HG02763 (cell line): Measurements from ENCODE around the gene TPSB2.
"Not testable (repeated sequence)": the region's sequence is repeated elsewhere in the genome, so short reads cannot be mapped to it uniquely, and the experiment has no call there.

Source experiments
- ATAC-seq: cut with Tn5 transposase; IDR thresholded peaks from one replicate; pipeline ENCODE4 v1.9.1; 2021; ENCODE audit warnings: mild to moderate bottlenecking, moderate library complexity; ENCODE audit not compliant: unreplicated experiment

TPSB2 gene

DNA sequence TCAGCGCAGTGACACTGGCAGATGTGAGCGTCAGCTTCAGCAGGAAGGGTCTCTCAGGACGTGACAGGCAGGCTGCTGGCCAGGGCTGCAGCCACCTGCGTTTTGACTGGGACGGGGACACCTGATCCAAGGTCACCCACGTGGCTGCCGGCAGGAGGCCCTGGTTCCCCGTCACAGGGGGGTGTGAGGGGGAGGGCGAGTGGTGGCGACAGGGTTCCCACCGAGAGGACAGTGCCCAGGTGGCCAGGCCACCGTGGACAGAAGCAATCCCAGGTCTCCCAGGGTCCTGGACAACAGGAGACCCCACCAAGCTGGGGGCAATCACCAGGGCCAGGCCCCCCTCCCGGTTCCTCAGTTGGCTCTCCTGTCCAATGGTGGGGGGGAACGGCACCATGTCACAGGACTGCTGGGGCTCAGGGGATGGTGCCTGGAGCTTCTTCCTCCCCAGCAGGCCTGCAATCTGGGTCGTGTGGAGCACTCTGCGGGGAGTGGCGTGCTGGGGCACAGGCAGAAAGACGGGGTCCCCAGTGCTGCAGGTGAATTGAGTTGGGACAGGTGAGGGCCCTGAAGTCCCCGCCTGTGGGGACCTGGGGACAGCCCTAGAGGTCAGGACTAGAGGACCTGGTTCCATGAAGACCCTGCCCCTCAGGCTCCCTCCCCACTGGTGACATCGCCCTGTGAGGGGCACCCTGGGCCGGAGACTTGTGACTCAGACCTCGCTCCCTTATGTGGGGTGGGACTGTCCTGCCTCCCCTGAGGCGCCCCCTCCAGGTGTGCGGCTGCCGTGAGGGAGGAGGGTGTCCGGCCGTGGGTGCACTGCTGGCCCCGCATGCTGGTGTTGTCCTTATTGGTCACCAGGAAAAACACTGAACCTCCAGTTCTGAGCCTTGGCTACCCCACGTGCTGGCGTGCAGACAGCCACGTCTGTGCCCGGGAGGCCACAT, 14.2 kb upstream of the TPSB2 start:
- ATAC-seq, result not testable (repeated sequence)

DNA sequence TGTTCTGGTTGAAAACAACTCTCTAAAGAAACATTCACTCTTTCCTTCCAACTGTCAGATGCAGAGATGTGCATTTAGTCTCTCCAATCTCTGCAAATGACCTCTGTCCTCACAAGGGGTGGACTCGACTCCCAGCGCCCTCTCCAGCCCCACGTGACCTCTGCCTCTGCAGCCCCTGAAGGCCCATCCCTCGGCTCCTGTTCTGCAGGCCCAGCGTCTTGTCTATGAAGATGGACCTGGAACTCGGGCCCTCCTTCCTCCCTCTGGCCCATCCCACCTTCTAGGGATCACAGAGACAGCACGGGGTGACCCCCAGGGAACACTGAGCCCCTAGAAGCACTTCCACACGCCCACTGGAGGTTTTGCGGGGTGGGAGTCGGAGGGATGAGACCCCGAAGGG, 13.4 kb upstream of the TPSB2 start:
- not testable (repeated sequence) for ATAC-seq

DNA sequence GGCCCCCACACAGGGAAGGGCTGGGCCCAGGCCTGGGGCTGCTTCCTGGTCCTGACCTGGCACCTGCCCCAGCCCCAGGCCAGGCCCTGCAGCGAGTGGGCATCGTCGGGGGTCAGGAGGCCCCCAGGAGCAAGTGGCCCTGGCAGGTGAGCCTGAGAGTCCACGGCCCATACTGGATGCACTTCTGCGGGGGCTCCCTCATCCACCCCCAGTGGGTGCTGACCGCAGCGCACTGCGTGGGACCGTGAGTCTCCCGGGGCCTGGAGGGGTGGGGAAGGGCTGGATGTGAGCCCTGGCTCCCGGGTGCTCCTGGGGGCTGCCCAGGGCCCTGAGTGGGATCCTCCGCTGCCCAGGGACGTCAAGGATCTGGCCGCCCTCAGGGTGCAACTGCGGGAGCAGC, 11.1 kb upstream of the TPSB2 start:
- not testable (repeated sequence) for ATAC-seq

DNA sequence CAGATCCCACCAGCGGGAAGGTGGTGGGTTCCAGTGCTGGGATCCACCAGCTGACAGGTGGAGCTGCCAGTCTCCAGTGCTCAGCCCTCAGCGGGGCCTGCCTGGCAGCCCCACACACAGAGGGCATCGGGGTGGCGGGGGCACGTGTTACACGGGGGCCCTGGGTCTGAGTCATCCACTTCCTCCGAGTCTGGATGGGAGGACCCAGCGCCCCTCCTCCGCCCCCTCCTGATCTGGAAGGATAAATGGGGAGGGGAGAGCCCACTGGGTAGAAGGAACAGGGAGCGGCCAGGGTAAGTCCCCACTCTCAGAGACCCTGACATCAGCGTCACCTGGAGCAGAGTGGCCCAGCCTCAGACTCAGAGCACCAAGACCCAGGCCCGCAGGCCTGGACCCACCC, 10.5 kb upstream of the TPSB2 start, which contains the start of gene TPSAB1:
TSS of gene TPSAB1 (plus strand) at position 270 of the 400 bp plus-strand sequence. CDS start 234 bp downstream, outside the sequence.
- not testable (repeated sequence) for ATAC-seq

DNA sequence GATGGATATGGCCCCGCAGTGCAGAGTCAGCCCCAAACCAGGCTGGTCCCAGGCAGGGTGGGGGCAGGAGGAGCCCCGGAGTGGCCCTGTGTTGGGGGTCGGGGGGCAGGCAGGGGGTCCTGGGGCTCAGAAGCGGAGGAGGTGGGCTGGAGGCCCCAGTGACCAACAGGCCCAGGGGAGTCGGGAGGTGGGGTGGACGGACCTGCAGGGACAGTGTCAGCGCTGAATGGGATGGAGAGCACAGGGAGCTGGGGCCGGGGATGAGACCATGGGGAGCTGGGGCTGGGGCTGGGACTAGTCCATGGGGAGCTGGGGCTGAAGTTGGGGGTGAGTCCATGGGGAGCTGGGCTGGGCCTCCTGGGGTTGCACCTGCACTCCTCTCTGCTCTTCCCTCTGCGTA, 9.6 kb upstream of the TPSB2 start:
- ATAC-seq, result not testable (repeated sequence)

DNA sequence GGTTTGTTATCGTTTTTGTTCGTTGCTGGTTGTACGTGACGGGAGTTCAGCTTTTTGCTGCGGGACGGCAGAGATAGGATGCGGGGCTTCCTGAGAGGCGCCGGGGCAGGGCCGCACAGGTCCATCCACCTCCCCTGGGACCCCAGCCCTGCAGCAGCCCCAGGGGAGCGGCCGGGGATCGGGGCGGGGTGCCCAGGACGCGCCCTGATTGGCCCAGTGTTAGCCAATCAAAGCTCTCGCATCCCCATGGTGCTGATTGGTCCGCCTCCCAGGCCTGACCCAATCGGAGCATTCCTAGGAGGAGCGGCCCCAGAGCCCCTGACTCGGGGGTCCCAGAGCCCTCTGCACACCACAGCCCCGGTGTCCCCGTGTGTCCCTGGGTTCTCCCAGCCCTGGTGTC, 8.9 kb upstream of the TPSB2 start:
- not testable (repeated sequence) for ATAC-seq

DNA sequence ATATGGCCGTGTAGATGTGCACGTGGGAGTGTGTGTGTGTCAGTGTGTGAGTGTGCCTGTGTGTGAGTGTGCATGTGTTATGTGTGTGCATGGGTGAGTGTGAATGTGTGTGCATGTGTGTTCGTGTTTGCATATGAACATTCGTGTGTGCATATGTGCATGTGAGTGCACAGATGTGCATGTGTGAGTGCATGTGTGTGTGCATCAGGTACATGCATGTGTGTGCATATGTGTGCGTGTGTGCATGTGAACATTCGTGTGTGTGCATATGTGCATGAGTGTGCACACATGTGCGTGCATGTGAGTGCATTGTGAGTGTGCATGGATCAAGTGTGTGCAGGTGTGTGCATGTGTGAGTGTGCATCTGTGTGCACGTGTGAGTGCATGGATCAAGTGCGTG, 8.0 kb upstream of the TPSB2 start:
- ATAC-seq, result no peak

DNA sequence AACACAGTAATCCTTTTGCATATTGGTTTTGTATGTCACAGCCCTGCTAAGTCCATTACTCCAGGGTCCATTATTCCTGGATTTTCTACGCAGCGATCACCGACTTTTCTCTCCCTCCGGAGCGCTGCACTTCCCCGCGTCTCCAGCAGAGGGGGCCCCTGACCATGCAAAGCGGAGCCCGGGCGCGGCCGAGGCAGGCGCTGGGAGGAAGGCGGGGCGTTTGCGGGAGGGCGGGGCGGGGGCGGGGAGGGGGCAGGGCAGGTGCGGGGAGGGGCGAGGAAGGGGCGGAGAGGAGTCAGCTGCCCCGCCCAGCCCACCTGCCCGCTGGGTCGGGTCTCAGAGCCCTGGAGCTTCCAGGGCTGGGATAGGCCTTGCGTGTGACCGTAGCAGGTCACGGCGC, 6.7 kb upstream of the TPSB2 start:
- ATAC-seq, result not testable (repeated sequence)

DNA sequence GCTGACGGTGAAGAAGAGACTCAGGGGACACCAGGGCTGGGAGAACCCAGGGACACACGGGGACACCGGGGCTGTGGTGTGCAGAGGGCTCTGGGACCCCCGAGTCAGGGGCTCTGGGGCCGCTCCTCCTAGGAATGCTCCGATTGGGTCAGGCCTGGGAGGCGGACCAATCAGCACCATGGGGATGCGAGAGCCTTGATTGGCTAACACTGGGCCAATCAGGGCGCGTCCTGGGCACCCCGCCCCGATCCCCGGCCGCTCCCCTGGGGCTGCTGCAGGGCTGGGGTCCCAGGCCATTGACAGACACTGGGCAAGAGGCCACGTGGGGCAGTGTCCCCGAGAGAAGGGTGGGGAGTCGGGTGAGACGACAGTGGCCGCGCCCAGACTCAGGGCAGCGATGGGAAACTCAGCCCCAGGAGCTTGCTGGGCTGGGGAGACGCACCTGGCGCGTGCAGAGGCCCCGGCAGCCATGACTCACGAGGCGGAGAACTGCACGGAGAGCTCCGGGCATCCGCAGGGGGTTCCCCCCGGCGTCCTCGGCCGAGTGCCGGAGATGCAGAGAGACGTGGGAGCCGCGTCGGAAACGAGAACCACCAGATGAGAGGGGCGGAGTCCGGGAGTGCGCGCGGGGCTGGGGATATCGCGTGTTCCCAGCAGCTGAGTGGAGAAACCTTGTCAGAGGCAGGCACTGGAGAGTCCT, 2.2 kb upstream of the TPSB2 start:
- not testable (repeated sequence) for ATAC-seq

DNA sequence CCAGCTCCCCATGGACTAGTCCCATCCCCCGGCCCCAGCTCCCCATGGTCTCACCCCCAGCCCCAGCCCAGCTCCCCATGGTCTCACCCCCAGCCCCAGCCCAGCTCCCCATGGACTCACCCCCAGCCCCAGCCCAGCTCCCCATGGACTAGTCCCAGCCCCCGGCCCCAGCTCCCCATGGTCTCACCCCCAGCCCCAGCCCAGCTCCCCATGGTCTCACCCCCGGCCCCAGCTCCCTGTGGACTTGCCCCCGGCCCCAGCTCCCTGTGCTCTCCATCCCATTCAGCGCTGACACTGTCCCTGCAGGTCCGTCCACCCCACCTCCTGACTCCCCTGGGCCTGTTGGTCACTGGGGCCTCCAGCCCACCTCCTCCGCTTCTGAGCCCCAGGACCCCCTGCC, 1.3 kb upstream of the TPSB2 start:
- not testable (repeated sequence) for ATAC-seq

DNA sequence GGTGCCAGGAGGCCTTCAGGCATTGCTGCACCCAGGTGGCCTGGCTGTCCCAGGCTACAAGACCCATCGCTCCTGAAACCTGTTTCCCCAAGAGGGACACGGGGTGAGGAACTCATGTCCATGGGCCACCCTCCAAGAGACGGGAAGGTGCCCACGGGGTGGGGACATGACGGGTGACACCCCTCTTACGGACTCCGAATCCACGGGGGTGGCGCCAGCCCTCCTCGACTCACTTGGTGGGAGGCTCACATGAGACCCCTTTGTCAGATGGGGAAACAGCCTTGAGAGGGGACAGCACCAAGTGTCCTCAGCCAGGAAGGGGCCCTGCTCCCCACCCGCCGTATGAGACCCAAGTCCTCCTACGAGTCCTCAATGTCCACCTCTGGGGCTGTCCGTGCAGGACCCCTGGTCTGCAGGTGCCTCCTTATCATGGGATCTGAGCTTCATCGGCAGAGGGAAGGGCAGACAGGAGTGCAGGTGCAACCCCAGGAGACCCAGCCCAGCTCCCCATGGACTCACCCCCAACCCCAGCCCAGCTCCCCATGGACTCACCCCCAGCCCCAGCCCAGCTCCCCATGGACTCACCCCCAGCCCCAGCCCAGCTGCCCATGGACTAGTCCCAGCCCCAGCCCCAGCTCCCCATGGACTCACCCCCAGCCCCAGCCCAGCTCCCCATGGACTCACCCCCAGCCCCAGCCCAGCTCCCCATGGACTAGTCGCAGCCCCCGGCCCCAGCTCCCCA, 658 bp upstream of the TPSB2 start:
- ATAC-seq, result not testable (repeated sequence)

DNA sequence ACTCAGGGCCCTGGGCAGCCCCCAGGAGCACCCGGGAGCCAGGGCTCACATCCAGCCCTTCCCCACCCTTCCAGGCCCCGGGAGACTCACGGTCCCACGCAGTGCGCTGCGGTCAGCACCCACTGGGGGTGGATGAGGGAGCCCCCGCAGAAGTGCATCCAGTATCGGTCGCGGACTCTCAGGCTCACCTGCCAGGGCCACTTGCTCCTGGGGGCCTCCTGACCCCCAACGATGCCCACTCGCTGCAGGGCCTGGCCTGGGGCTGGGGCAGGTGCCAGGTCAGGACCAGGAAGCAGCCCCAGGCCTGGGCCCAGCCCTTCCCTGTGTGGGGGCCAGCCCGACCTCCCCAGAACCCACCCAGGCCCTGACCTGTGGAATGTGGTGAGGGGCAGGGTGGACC, 508 bp downstream of the TPSB2 start:
- ATAC-seq, result not testable (repeated sequence)

DNA sequence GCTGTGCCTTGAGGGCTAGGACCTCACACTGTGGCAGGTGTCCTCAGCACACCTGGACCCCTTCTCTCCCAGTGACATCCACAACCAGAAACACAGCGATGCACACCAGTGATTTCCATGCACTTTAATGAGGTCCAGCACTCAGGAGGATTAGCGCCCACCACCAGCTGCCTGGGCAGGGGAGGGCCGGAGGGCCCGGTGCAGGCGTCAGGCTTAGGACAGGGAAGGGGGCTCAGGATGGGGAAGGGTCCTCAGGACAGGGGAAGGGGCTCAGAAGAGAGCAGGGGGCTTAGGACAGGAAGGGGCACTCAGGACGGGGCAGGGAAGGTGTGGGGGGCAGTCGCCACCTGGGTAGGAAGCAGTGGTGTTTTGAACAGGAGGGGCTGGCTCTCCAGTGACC, 1.8 kb downstream of the TPSB2 start:
- not testable (repeated sequence) for ATAC-seq

DNA sequence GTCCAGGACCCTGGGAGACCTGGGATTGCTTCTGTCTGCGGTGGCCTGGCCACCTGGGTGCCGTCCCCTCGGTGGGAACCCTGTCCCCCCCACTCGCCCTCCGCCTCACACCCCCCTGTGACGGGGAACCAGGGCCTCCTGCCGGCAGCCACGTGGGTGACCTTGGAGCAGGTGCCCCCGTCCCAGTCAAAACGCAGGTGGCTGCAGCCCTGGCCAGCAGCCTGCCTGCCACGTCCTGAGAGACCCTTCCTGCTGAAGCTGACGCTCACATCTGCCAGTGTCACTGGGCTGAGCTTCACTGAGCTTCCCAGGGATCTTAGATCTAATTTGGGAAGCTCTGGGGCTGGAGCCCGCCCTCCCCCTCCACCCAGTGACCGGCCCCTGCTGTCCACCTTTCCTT, 3.3 kb downstream of the TPSB2 start:
- not testable (repeated sequence) for ATAC-seq

DNA sequence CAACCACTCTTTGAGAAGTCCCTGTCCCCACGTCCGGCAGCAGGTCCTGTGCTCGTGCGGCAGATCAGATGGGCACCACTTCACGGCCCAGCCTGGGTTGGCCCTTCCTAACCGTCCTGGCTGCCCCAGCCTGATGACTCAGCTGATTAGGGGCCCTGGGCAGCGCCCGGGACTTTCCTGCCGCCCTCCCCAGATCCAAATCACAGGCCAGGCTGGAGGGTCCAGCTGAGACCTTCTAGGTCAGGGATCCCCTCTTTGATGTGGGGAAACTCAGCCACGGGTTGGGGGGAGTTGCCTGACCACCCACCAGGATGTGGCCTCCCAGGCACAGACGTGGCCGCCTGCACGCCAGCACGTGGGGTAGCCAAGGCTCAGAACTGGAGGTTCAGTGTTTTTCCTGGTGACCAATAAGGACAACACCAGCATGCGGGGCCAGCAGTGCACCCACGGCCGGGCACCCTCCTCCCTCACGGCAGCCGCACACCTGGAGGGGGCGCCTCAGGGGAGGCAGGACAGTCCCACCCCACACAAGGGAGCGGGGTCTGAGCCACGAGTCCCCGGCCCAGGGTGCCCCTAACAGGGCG, 4.2 kb downstream of the TPSB2 start:
- ATAC-seq, result not testable (repeated sequence)

DNA sequence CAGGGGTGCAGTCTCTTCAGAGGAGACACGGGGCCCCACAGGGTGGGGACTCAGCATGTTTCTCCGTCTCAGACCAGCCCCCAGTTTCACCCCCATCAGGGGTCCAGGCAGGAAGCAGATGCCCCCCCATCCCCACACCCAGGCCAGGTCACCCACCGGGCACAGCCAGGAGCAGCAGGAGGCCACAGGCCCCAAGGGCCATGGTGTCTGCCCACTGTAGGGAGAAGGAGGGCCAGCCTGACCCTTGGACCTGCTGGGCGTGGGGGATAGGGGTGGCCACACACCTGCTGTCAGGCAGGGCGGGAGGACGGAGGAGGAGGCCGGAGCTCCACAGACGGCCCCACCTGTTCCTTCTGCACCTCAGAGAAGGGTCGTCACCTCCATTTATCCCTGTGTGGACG, 4.9 kb downstream of the TPSB2 start, which contains the start of gene TPSG1:
TSS of gene TPSG1 (minus strand) at position 218 of the 401 bp plus-strand sequence. CDS start at position 202, 16 bp downstream.
- ATAC-seq, result no peak

DNA sequence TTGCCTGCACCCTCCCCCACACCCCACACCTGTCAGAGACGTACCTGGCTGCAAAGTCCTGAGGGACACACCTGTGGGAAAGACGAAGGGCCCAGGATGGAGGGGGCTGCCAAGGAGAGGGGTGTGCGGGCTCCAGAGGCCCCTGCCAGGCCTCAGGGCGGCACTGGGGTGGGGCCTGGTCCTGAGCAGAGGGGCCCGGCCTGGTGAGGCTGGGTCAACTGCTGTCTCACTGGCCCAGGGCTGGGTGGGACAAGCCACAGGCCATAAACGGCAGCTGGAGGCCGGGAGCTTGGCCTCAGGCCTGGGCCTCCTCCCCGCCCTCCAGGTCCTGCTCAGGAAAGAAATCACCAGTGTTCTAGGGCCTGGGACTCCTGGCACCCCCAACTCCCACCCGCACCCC, 5.4 kb downstream of the TPSB2 start:
- ATAC-seq, result no peak

DNA sequence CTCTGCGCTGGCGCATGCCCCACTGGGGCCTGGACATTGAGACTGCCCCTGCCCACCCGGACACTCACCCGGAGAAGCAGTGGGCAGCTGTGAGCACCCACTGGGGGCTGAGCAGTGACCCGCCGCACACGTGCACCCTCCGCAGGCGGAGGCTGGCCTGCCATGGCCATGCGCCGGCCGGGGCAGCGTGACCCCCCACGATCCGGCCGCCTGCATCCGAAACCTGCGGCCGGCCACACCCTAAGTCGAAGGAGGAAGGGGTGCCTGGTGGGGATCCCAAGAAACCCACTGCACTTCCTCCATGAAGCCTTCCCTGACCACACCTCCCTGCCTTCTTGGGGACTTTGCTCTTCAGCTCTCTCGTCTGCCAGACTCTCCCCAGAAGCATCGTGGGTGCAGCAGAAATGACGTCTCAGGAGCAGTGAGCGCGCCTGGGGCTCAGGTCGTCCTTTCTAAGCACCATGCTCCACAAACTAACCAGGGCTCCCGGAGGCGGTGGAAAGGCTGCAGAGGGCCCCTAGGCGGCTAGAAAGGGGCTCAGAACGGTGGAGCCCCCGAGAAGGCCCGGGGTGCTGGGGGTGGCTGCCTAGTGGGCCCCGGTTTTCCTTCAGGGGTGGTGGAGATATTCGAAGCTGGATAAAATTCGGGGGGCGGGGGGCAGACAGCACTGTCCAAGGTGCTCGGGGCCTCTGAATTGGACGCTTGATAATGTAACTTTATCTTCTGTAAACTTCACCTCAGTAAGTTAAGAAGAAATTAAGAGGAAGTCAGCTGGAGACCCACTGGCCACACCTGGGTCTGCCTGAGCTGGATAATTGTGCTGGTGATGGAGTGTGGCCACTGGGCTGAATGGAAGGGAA, 6.4 kb downstream of the TPSB2 start:
- ATAC-seq, result no peak

DNA sequence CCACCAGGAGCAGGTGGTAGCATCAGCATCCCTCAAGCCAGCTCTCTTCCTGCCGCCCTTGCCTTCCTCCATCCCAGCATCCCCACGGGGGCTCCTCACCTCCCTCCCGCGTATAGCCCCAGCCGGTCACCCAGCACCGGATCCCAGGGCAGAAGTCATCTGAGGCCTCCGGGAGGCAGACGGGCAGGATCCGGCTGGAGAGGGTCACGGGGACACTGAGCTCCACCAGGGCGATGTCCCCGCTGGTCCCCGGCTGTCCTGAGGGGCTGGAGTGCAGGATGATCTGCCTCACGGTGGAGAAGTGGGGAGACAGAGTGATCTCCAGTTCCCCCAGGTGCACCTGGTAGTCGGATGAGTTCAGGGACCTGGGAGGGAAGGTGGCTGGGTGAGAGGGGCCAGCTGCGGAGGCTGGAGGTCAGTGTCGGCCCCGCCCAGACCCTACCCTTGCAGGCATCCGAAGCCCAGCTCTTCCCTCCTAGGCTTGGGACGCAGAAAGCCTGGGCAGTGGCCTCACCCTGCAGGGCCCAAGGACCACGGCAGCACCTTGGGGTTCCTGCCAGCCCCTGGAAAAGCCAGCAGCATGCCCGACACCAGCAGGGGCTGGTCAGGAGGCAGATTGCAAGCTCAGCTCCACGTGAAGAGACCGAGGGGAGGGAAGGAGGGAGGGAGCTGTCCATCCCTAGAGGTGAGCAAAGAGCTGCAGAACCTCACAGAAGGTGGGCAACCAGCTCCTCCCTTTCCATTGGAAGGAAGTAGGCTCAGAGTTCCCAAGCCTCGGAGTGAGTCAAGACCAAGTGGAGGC, 7.2 kb downstream of the TPSB2 start:
- no peak for ATAC-seq
